ENCODE data around the gene MATN1.

The MATN1 gene

DNA sequence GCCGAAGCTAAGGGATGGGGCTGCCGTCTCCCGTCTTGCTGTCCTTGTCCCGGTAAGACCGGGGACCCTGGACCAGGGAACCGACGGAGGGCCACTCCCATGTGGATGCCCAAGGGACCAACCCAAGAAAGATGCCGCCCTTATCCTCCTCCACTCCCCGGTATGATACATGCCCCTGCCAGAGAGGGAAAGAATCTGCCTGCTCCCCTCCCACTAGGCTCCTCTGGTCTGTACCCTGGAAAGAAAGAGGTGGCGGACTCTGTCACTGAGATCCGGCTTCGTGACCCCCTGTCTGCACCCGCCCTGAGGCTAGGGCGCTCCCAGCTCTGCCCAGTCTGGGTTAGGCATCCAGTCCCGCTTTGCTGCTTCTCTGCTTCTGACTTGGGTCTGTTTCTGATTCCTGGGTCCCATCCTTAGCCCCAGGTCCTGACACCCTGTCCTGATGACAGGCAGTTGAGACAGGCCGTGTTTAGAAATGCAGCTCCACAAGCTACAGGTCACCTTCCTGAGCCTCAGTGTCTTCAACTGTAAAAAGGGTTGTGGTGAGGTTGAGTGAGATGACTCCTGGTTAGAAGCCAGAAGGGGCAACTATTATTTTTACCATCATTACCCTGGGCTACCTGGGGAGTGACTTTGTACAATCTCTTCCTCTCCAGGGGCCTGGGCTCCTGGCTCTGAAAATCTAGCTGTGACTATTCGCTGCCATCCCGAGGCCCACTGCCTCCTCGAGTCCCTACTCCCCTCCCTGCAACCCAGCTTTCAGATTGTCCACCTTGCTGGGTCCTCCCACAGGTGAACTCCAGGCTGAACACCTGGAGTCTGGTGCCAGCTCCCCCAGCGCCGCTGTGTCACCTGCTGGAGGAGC, 3.7 kb downstream of the MATN1 start:
- in situ Hi-C loops (cut with HindIII; ENCODE audit: low sequenced_read_pairs) = loop anchor here (5.0 kb wide), 1 partner anchor 193 kb away; no protein-coding TSS in a partner anchor
- no peak for DNase-seq (ENCODE audit: low read depth)
- peak overlapping the region; percentile 45 for H3K4me3 ChIP-seq (ENCODE audit: low read depth, low read length)
- TF ChIP-seq, protein P1, sequence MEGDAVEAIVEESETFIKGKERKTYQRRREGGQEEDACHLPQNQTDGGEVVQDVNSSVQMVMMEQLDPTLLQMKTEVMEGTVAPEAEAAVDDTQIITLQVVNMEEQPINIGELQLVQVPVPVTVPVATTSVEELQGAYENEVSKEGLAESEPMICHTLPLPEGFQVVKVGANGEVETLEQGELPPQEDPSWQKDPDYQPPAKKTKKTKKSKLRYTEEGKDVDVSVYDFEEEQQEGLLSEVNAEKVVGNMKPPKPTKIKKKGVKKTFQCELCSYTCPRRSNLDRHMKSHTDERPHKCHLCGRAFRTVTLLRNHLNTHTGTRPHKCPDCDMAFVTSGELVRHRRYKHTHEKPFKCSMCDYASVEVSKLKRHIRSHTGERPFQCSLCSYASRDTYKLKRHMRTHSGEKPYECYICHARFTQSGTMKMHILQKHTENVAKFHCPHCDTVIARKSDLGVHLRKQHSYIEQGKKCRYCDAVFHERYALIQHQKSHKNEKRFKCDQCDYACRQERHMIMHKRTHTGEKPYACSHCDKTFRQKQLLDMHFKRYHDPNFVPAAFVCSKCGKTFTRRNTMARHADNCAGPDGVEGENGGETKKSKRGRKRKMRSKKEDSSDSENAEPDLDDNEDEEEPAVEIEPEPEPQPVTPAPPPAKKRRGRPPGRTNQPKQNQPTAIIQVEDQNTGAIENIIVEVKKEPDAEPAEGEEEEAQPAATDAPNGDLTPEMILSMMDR (IDR thresholded peaks at IDR 0.05; ENCODE audit: low read depth, low read length, missing control alignments) = no peak

DNA sequence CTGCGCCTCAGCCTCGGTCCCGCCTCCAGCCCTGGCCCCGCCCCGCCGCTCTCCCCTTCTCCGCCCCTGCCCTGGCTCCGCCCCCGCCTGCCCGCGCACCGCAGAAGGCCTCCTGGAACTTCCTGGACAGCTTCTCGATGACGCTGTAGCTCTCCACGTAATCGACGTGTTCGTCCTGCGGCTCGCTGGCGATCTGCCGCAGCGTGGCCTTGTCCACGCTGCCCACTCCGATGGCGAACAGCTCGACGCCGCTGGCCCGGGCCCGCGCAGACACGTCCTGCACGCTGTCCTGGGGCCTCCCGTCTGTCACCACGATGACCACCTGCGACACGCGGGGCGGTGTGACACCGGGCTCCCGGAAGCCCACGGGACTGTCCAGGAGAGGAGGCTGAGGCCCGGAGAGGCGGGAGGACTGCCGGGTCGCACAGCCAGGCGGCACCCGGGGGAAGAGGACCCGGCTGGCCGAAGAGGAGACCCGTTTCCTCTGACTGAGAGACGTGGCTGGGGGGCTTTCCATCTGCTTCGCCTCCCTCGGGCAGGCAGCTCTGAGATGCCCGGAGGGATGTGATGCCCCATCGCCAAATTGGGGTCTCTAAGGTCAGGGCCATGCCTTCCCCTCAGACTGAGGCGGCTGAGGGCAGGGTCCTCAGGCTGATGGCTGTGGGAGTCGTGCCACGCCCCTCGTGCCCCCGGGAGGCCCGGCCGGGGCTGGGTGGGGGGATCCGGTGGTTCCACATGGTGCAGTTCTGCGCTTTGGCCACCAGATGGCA, 4.6 kb downstream of the MATN1 start:
- peak overlapping the region; percentile 45 for H3K4me3 ChIP-seq (ENCODE audit: low read depth, low read length)
- peak; percentile 93 for DNase-seq (ENCODE audit: low read depth)
- TF ChIP-seq, protein P1 (IDR thresholded peaks at IDR 0.05; ENCODE audit: low read depth, low read length, missing control alignments) = peak; percentile 79
- in situ Hi-C loops (cut with HindIII; ENCODE audit: low sequenced_read_pairs) = no loop called here

DNA sequence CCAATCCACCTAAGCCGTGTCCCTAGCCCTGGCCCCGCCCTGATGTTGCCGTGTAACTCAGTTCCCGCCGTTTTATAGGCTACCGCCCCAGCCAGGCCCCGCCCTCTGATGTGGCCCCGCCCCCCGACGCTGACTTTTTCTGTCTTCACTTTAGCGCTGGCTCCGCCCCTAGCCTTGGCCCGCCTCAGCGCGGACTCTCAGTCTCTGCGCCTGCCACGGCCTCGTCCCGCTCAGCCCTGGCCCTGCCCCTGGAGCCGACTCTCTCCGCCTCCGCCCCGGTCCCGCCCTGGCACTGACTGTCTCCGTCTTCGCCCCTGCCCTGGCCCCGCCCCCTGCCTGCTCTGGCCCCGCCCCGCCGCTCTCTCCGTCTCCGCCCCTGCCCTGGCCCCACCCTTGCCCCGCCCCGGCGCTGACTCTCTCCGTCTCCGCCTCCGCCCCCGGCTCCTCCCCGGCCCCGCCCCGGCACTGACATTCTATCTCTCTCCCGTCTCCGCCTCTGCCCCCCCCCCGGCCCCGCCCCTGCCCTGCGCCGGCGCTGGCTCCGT, 5.2 kb downstream of the MATN1 start:
- peak; percentile 94 for DNase-seq (ENCODE audit: low read depth)
- H3K4me3 ChIP-seq (ENCODE audit: low read depth, low read length) = peak overlapping the region; percentile 37
- in situ Hi-C loops (cut with HindIII; ENCODE audit: low sequenced_read_pairs) = no loop called here
- TF ChIP-seq, protein P1 (IDR thresholded peaks at IDR 0.05; ENCODE audit: low read depth, low read length, missing control alignments) = no peak

DNA sequence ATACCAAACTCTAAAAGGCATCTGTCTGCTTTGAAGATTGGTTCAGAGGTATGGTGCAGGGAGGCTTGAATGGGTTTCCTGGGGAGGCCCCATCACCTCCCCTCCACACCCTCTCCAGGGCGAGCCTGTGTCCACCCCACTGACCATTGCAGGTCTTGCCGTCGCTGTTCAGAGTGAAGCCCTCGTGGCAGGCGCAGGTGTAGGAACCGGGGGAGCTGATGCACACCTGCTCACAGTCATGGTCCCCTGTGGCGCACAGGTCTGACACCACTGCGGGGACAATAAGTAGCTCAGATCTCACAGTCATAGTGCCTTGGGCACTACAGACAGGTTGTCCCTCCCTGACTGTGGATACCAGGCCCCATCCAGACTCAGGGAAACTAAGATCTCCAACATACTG, 6.7 kb downstream of the MATN1 start:
- in situ Hi-C loops (cut with HindIII; ENCODE audit: low sequenced_read_pairs) = no loop called here
- TF ChIP-seq, protein P1 (IDR thresholded peaks at IDR 0.05; ENCODE audit: low read depth, low read length, missing control alignments) = no peak
- DNase-seq (ENCODE audit: low read depth) = no peak
- H3K4me3 ChIP-seq (ENCODE audit: low read depth, low read length) = no peak overlapping the region

DNA sequence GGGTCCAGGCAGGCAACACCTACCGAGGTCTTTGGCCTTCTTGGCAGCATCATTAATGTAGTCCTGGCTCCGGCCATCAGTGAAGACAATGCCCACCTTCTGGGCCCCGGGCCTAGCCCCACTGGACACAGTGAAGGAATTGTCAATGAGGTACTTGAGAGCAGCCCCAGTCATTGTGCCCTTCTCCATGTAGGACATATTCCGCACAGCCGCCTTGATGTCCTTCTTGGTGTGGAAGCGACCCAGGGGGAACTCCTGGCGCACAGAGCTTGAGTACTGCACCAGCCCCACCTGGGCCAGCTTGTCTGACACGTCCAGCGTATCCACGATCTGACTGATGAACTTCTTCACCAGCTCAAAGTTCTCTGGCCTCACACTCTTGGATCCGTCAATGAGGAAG, 7.5 kb downstream of the MATN1 start:
- TF ChIP-seq, protein P1 (IDR thresholded peaks at IDR 0.05; ENCODE audit: low read depth, low read length, missing control alignments) = no peak
- DNase-seq (ENCODE audit: low read depth) = no peak
- in situ Hi-C loops (cut with HindIII; ENCODE audit: low sequenced_read_pairs) = no loop called here
- no peak overlapping the region for H3K4me3 ChIP-seq (ENCODE audit: low read depth, low read length)

DNA sequence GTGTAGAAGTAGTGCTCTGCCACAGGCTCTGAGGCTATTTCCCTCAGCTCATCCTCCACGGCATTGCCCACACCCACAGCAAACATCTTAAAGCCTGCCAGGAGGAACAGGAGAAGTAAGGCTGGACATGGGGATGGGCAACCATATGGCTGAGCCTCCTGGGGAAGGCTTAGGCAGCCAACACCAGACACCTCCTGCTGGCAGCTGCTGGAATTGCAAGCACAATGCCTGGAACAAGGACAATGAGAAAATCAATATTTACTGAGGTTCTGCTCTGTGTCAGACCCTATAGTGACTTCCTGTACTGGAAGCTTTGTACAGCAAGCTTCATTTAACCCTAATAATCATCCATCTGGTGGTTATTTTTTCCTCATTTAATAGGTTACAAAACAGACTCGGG, 8.2 kb downstream of the MATN1 start:
- DNase-seq (ENCODE audit: low read depth) = no peak
- in situ Hi-C loops (cut with HindIII; ENCODE audit: low sequenced_read_pairs) = no loop called here
- TF ChIP-seq, protein P1 (IDR thresholded peaks at IDR 0.05; ENCODE audit: low read depth, low read length, missing control alignments) = peak; percentile 50
- no peak overlapping the region for H3K4me3 ChIP-seq (ENCODE audit: low read depth, low read length)

Measured in astrocyte of the cerebellum (primary cell).